Endothelial cell of hepatic sinusoid (primary cell): Measurements from ENCODE around the gene KRT33A.

Experiments
- in situ Hi-C: cut with HindIII; loops from 2 replicates; pipeline ENCODE4 v1.10.0; 2017; ENCODE audit warnings: low sequenced_read_pairs

KRT33A gene

GRCh38 chr17:41304091-41304490 lies 46.5 kb downstream of the KRT33A start:
- in situ Hi-C loops = no loop called here

- in situ Hi-C loops = no loop called here
Measured at GRCh38 chr17:41302981-41303380, 47.6 kb downstream of the KRT33A start.

GRCh38 chr17:41301916-41302901 lies 48.4 kb downstream of the KRT33A start, which contains the start of gene KRTAP29-1:
Gene KRTAP29-1 (minus strand): TSS chr17:41302851. CDS start chr17:41302851, 0 bp downstream.
- in situ Hi-C loops = no loop called here

- in situ Hi-C loops = no loop called here
Measured at GRCh38 chr17:41301204-41301790, 49.3 kb downstream of the KRT33A start.

- in situ Hi-C loops = no loop called here
Measured at GRCh38 chr17:41298458-41299135, 52.0 kb downstream of the KRT33A start.

GRCh38 chr17:41296846-41297245 lies 53.8 kb downstream of the KRT33A start:
- in situ Hi-C loops = no loop called here
